Measurements from ENCODE around the gene ADAMTSL3.

The ADAMTSL3 gene

DNA sequence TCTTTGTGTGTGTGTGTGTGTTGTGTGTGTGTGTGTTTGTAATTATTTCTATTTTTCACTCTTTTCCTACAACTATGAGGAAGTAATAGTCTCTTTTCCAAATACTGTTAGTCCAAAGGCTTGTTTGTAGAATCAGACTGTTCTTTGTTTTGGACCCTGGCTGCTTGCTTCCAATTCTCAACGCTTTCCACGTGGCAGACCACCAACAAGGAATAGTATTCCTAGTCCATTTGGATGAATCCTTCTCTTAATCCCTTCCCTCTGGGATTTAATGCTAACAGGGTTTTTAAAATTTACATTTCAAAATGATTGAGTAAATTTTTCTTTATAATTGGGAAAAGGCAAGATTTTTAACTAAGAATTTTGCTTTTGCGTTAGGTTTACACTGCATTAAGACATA lies 62.7 kb downstream of the ADAMTSL3 start:
- TF ChIP-seq, protein P1, sequence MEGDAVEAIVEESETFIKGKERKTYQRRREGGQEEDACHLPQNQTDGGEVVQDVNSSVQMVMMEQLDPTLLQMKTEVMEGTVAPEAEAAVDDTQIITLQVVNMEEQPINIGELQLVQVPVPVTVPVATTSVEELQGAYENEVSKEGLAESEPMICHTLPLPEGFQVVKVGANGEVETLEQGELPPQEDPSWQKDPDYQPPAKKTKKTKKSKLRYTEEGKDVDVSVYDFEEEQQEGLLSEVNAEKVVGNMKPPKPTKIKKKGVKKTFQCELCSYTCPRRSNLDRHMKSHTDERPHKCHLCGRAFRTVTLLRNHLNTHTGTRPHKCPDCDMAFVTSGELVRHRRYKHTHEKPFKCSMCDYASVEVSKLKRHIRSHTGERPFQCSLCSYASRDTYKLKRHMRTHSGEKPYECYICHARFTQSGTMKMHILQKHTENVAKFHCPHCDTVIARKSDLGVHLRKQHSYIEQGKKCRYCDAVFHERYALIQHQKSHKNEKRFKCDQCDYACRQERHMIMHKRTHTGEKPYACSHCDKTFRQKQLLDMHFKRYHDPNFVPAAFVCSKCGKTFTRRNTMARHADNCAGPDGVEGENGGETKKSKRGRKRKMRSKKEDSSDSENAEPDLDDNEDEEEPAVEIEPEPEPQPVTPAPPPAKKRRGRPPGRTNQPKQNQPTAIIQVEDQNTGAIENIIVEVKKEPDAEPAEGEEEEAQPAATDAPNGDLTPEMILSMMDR (conservative IDR thresholded peaks at IDR 0.05) = no peak
- no peak overlapping the region for H3K27ac ChIP-seq

DNA sequence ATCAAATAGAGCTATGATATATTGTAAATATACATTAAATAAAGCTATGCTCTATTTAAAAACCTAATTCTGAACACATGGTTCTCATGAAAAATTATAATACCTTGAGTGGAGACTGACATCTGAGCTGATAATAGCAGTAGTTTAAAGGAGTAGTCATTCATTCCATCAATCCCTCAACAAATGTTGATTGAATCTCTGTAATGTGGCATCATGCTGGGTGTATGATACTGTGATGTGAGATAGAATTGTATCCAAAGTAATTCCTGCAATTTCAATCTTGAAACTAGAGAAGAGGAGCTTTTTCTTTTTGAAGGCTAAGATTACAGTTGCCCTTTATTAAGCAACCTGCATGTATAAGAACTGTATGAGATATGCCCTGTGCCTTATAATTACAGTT lies 63.1 kb downstream of the ADAMTSL3 start:
- H3K27ac ChIP-seq = no peak overlapping the region
- TF ChIP-seq, protein P1 (conservative IDR thresholded peaks at IDR 0.05) = no peak

DNA sequence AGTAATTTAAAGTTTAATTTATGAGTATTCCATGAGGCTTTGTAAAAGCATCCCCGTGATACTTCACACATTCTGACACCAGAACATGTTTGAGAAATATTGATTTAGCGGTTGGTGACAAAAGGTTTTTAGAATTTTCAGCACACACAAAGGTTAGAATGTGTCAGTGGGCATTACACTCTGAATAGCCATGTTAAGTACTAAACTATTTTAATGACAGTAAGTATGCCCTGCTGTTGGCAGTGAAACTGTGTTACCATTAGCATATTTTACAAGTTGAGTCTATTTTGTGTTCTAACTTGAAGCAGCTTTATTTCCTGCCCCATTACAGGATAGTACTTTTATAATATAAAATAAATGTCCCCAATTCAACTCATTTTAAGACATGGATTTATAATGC lies 66.5 kb downstream of the ADAMTSL3 start:
- no peak overlapping the region for H3K27ac ChIP-seq
- TF ChIP-seq, protein P1 (conservative IDR thresholded peaks at IDR 0.05) = no peak

DNA sequence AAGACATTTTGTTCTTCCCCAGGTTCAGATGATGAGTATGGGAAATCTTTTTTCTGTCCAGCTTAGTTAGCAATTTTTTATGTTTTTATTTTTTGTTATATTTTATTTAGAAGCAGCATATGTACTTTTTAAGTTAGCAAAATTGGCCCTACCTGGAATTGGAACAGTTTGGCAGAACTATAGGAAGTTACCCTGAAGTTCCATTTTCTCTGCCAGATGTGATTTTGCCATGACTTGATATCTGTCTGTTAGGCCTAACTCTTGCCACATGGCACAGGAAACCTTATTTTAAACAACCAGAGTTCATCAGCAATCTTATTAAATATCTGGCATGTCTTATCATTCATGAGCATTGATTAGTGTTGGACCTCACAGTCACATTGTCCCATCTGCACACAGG lies 67.1 kb downstream of the ADAMTSL3 start:
- TF ChIP-seq, protein P1 (conservative IDR thresholded peaks at IDR 0.05) = no peak

DNA sequence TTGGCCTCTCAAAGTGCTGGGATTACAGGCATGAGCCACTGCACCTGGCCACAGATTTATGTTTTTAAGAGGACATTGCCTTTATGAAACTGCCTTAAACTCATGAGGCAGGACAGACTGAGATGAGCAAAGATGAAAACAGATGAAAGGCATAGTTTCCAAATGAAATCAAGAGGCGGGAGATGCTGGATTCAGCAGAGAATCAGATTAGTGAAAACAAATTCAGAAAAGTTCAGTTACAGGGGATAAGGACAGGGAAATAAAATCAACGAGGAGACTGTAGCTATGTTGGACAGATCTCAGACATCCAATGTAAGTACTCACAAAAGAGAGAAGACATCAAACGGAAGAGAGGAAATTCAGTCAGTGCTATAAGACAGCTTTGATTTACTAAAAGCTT lies 68.1 kb downstream of the ADAMTSL3 start:
- TF ChIP-seq, protein P1 (conservative IDR thresholded peaks at IDR 0.05) = no peak
- no peak overlapping the region for H3K27ac ChIP-seq

More for the DNA sequence above, 67.1 kb downstream of the ADAMTSL3 start:
- H3K27ac ChIP-seq = no peak overlapping the region

DNA sequence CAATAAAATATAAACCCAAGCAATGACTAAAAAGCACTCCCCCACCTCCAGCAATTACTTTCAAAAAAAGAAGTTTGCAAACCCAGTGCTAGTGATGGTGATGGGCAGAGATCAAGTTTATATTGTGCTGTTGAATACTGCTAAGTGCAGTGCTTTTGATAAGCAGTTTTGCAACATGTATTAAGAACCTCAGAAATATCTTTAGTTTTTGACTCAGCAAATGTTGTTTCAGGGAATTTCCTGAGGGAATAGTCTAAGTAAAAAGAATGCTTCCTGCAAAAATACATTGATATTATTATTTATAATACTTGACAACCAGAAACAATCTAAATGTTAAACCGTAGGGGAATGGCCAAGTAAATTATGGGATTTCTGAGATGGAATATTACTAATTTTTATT lies 69.3 kb downstream of the ADAMTSL3 start:
- H3K27ac ChIP-seq = no peak overlapping the region
- TF ChIP-seq, protein P1 (conservative IDR thresholded peaks at IDR 0.05) = no peak

DNA sequence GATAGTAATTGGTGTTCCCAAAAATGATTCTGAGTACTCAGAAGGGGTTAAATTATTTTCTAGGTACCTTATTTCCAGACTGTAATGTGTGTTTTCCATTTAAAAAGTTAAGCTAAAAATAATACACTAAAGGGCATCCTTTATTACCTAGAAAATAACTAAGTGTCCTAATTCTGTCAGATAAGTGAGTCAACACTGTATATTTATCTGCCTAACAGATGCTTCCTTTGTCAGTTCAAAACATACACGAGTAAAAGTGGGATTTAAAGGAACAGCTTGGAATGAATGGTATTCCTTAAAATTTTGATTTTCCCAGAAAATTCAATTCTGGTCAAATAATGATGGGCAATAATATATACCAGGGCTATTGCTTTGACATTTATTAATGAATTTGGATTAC lies 78.3 kb downstream of the ADAMTSL3 start:
- TF ChIP-seq, protein P1 (conservative IDR thresholded peaks at IDR 0.05) = no peak
- H3K27ac ChIP-seq = no peak overlapping the region

DNA sequence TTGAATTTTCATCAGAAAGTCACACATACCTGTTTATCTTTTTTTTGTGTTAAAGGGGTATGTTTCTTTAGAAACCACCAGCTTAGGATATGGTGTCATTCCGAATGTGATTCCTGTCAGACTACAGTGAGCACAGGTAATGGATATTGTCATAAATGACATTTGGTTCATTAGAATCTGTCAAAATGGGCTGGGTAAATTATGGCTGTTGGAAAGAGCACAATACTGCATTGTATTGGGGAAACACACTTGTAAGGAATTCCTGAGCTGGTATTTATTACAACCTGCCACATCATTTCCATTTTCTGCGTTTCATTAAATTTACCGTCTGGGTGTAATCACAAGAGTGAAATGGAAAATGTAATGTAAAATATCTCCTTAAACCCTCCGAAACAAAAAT lies 78.8 kb downstream of the ADAMTSL3 start:
- TF ChIP-seq, protein P1 (conservative IDR thresholded peaks at IDR 0.05) = no peak
- H3K27ac ChIP-seq = no peak overlapping the region
